Hepatocyte (in vitro differentiated cells): ENCODE data around the gene MRPS27. TPM values are rescaled to one million over a fixed set of nuclear protein-coding genes. Genes with fewer than 3 reads are reported as not detected.

Experiments
- DNase-seq: peaks from one replicate; pipeline ENCODE4 v3.0.0-alpha.2; 2016; ENCODE audit warnings: low spot score
- H2AFZ ChIP-seq: fragments of 200-600 bp; sonication (generic); 2 replicates; pipeline ENCODE4 v1.6.0; 2016; ENCODE audit warnings: antibody characterized with exemption, mild to moderate bottlenecking
- H3K27ac ChIP-seq: fragments of 200-600 bp; sonication (generic); 2 replicates; pipeline ENCODE4 v1.5.1; 2016; ENCODE audit warnings: mild to moderate bottlenecking
- H3K27me3 ChIP-seq: fragments of 200-600 bp; sonication (generic); 2 replicates; pipeline ENCODE4 v1.6.1; 2016
- H3K36me3 ChIP-seq: fragments of 200-600 bp; sonication (generic); replicated peaks from 2 replicates; pipeline ENCODE4 v1.5.1; 2016; ENCODE audit warnings: low read depth; ENCODE audit not compliant: insufficient read depth
- H3K4me1 ChIP-seq: fragments of 200-600 bp; sonication (generic); 2 replicates; pipeline ENCODE4 v1.5.1; 2016; ENCODE audit warnings: mild to moderate bottlenecking, moderate library complexity; ENCODE audit not compliant: insufficient read depth
- H3K4me2 ChIP-seq: fragments of 200-600 bp; sonication (generic); 2 replicates; pipeline ENCODE4 v1.6.0; 2016
- H3K4me3 ChIP-seq: fragments of 200-600 bp; sonication (generic); 2 replicates; pipeline ENCODE4 v1.5.1; 2016; ENCODE audit warnings: mild to moderate bottlenecking
- H3K79me2 ChIP-seq: fragments of 200-600 bp; sonication (generic); 2 replicates; pipeline ENCODE4 v1.6.0; 2017; ENCODE audit warnings: mild to moderate bottlenecking
- H3K9me2 ChIP-seq: fragments of 200-600 bp; sonication (generic); replicated peaks from 2 replicates; pipeline ENCODE4 v1.6.0; 2017; ENCODE audit warnings: mild to moderate bottlenecking; ENCODE audit not compliant: insufficient read depth
- H3K9me3 ChIP-seq: fragments of 200-600 bp; sonication (generic); 2 replicates; pipeline ENCODE4 v1.5.1; 2016; ENCODE audit warnings: low read depth, mild to moderate bottlenecking
- H4K20me1 ChIP-seq: fragments of 200-600 bp; sonication (generic); 2 replicates; pipeline ENCODE4 v1.6.0; 2016; ENCODE audit warnings: mild to moderate bottlenecking; ENCODE audit not compliant: insufficient read depth, poor library complexity, severe bottlenecking
- EZH2 ChIP-seq: fragments of 200-600 bp; sonication (generic); IDR thresholded peaks from 2 replicates; pipeline ENCODE4 v1.6.1; 2016; ENCODE audit warnings: antibody characterized with exemption, mild to moderate bottlenecking, borderline replicate concordance
- EZH2phosphoT487 ChIP-seq: fragments of 200-600 bp; sonication (generic); IDR thresholded peaks from one replicate; pipeline ENCODE4 v1.6.1; 2018; ENCODE audit warnings: antibody characterized with exemption, mild to moderate bottlenecking, low read depth, moderate library complexity; ENCODE audit not compliant: unreplicated experiment, severe bottlenecking
- WGBS: methylation state at CpG from one replicate; pipeline ENCODE4 v1.1.6; 2016; ENCODE audit warnings: low lambda C conversion rate; ENCODE audit errors: missing lambda C conversion rate; 5-methylcytosine and 5-hydroxymethylcytosine counted together
- polyA plus RNA-seq: library from polyadenylated mRNA; unstranded; fragments of >200 nt; fragmentation: Nextera tagmentation; extraction: Ambion mirVana; gene quantifications from 2 replicates; pipeline ENCODE4 v1.2.1, GENCODE V29; 2016
- total RNA-seq: library from RNA; depleted of rRNA; stranded (reverse); fragments of >200 nt; gene quantifications from 2 replicates; pipeline ENCODE4 v1.2.3, GENCODE V29; 2014
- TF ChIP-seq, protein P1 (sequence below): fragments of 200-600 bp; sonication (generic); IDR thresholded peaks from 2 replicates; pipeline ENCODE4 v1.5.1; 2016; ENCODE audit warnings: antibody characterized with exemption, mild to moderate bottlenecking; ENCODE audit not compliant: poor library complexity

The MRPS27 gene
- 58.0 and 63.5 TPM in 2 replicates for total RNA-seq
- polyA plus RNA-seq, result 32.2 and 35.6 TPM in 2 replicates

DNA sequence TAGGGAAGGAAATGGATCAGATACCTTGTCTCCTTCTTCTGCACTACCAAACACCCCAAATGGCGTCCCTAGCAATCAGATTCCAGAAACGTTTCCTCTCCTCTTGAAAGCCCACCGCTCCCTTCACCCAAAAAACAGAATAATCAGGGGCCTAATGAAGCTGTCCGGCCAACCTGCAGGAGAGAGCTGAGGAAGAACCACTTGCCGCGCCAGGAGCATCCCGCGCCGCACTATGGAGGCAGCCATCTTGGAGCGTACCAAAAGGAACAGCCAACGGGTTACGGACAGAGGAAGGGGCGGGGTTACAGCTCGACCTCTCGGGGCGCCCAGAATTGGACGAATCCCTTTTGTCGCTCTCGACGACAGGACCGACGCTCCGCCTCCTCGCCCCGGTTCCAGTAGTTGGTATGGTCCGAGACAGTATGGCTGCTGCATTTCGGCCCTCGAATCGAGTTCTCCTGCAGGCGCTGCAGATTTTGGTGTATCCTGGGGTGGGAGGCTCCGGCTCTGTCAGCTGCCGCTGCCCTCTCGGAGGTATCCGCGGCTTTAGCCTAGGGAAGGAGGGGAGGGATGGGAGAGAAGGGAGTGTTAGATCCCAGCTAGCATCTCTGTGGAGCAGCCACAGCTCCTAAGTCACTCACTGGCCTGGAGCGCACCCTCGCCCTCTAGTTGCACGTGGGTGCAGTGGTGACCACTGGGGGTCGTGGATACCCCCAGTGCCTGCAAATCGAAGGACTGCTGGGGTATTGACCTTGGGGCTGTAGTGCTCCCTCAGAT, at the start of gene MRPS27, which contains the start of gene PTCD2:
MRPS27 (minus strand) TSS at position 265 of the 777 bp plus-strand sequence; CDS start at position 246, 19 bp downstream.
PTCD2 (plus strand) TSS at position 398 of the 777 bp plus-strand sequence; CDS start at position 408, 10 bp downstream.
- Histone ChIP-seq H3K9me3 (no peaks in the 10 kb centered on the region), H3K27me3 (no peaks in the 10 kb centered on the region), H3K4me1 (peaks cover 5% of the 10 kb centered on the region), H4K20me1 (no peaks in the 10 kb centered on the region), H2AFZ (peak within 1 kb of the TSS; percentile 74), H3K79me2 (peaks cover 38% of the 10 kb centered on the region), H3K4me2 (peak within 1 kb of the TSS; percentile 85), H3K4me3 (peak within 1 kb of the TSS; percentile 82), H3K9me2 (no peaks in the 10 kb centered on the region), H3K36me3 (no peaks in the 10 kb centered on the region), H3K27ac (peak within 1 kb of the TSS; percentile 65)
- TF ChIP-seq EZH2, result no peak
- TF ChIP-seq, protein P1, sequence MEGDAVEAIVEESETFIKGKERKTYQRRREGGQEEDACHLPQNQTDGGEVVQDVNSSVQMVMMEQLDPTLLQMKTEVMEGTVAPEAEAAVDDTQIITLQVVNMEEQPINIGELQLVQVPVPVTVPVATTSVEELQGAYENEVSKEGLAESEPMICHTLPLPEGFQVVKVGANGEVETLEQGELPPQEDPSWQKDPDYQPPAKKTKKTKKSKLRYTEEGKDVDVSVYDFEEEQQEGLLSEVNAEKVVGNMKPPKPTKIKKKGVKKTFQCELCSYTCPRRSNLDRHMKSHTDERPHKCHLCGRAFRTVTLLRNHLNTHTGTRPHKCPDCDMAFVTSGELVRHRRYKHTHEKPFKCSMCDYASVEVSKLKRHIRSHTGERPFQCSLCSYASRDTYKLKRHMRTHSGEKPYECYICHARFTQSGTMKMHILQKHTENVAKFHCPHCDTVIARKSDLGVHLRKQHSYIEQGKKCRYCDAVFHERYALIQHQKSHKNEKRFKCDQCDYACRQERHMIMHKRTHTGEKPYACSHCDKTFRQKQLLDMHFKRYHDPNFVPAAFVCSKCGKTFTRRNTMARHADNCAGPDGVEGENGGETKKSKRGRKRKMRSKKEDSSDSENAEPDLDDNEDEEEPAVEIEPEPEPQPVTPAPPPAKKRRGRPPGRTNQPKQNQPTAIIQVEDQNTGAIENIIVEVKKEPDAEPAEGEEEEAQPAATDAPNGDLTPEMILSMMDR, result peak; percentile 37
- DNase-seq, result peak; percentile 99
- 2% methylated on average over 40 of the region's 40 CpGs for WGBS

DNA sequence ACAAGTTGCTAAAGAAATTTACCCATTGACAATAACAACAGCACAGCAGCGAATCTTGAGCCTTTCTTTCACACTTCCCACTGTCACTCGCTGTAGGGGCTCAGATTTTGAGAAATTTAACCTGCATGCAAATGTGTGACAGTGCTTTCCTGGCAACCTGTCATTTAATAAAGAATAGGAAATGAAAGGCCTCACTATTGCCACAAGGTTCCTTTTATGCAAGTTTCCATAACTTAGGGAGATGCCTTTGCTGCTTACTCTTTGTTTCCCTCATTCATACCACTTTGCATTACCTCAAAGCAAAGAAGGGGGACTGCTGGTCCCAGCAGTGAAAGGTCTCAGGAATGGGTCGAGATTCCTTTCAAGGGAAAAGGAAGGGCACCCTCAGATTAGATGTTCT, 49.7 kb upstream of the MRPS27 start:
- H3K27ac ChIP-seq, result no peak overlapping the region

DNA sequence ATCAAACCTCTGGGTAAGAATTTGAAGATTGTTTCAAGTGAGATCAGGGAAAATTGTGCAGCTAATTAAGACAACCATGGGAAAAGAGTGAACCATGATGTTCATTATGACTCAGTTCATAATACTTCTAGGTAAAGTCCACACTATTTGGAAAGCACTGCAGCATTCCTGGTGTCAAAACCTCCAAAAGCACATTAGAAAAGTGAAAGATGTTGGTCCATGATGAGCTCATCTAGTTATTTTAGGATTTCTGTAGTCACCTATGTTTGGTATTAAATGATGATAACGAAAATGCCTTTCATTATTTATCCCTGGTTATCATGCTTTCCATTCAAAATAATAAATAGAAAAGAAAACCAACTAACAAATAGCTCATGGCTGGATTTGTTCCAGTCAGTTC, 49.3 kb upstream of the MRPS27 start:
- no peak overlapping the region for H2AFZ ChIP-seq
- H3K27me3 ChIP-seq, result no peaks in the 10 kb centered on the region
- no peak overlapping the region for H3K4me2 ChIP-seq
- H3K4me1 ChIP-seq, result no peaks in the 10 kb centered on the region
- no peak overlapping the region for H3K27ac ChIP-seq
- H3K9me2 ChIP-seq, result no peaks in the 10 kb centered on the region
- no peaks in the 10 kb centered on the region for H4K20me1 ChIP-seq
- WGBS, result 100% methylated on average over 1 of the region's 1 CpG
- no peak overlapping the region for H3K4me3 ChIP-seq
- no peak for DNase-seq
- H3K9me3 ChIP-seq, result no peaks in the 10 kb centered on the region
- no peaks in the 10 kb centered on the region for H3K79me2 ChIP-seq
- H3K36me3 ChIP-seq, result no peaks in the 10 kb centered on the region
- no peak for TF ChIP-seq EZH2phosphoT487
- TF ChIP-seq EZH2, result no peak
- TF ChIP-seq, protein P1, result no peak

More for the DNA sequence above, 49.7 kb upstream of the MRPS27 start:
- TF ChIP-seq EZH2, result no peak
- no peak for TF ChIP-seq EZH2phosphoT487
- TF ChIP-seq, protein P1, result no peak
- Histone ChIP-seq H2AFZ (no peak overlapping the region), H3K9me3 (no peaks in the 10 kb centered on the region), H3K4me1 (no peaks in the 10 kb centered on the region), H3K4me3 (no peak overlapping the region), H3K4me2 (no peak overlapping the region), H3K27me3 (no peaks in the 10 kb centered on the region), H3K9me2 (no peaks in the 10 kb centered on the region), H4K20me1 (no peaks in the 10 kb centered on the region), H3K36me3 (no peaks in the 10 kb centered on the region), H3K79me2 (no peaks in the 10 kb centered on the region)
- WGBS, result 86% methylated on average over 3 of the region's 3 CpGs
- no peak for DNase-seq
